Measurements from ENCODE around the gene NACC2.

NACC2 gene

GRCh38 chr9:136092353-136092650 lies 2.8 kb downstream of the NACC2 start:
- no peak for TF ChIP-seq CTCF (IDR thresholded peaks at IDR 0.05; ENCODE audit: control insufficient read depth, extremely low read depth, insufficient read depth)
- DNase-seq (ENCODE audit: low read depth) = no peak
- H3K4me3 ChIP-seq (ENCODE audit: low read depth, low read length) = no peak overlapping the region

GRCh38 chr9:136091582-136092352 lies 3.3 kb downstream of the NACC2 start:
- TF ChIP-seq CTCF (IDR thresholded peaks at IDR 0.05; ENCODE audit: control insufficient read depth, extremely low read depth, insufficient read depth) = no peak
- no peak for DNase-seq (ENCODE audit: low read depth)
- no peak overlapping the region for H3K4me3 ChIP-seq (ENCODE audit: low read depth, low read length)

GRCh38 chr9:136090768-136091581 lies 4.1 kb downstream of the NACC2 start:
- H3K4me3 ChIP-seq (ENCODE audit: low read depth, low read length) = no peak overlapping the region
- no peak for TF ChIP-seq CTCF (IDR thresholded peaks at IDR 0.05; ENCODE audit: control insufficient read depth, extremely low read depth, insufficient read depth)
- DNase-seq (ENCODE audit: low read depth) = no peak

GRCh38 chr9:136090056-136090735 lies 4.9 kb downstream of the NACC2 start:
- no peak for DNase-seq (ENCODE audit: low read depth)
- no peak for TF ChIP-seq CTCF (IDR thresholded peaks at IDR 0.05; ENCODE audit: control insufficient read depth, extremely low read depth, insufficient read depth)
- no peak overlapping the region for H3K4me3 ChIP-seq (ENCODE audit: low read depth, low read length)

GRCh38 chr9:136089697-136090045 lies 5.4 kb downstream of the NACC2 start:
- DNase-seq (ENCODE audit: low read depth) = no peak
- H3K4me3 ChIP-seq (ENCODE audit: low read depth, low read length) = no peak overlapping the region
- TF ChIP-seq CTCF (IDR thresholded peaks at IDR 0.05; ENCODE audit: control insufficient read depth, extremely low read depth, insufficient read depth) = peak; percentile 24; the same call in 1 of the 2 replicates

GRCh38 chr9:136088939-136089696 lies 6.0 kb downstream of the NACC2 start:
- no peak for TF ChIP-seq CTCF (IDR thresholded peaks at IDR 0.05; ENCODE audit: control insufficient read depth, extremely low read depth, insufficient read depth)
- DNase-seq (ENCODE audit: low read depth) = no peak
- no peak overlapping the region for H3K4me3 ChIP-seq (ENCODE audit: low read depth, low read length)

All from LNCaP clone FGC (cell line).